ENCODE data around the gene SLX9.

DNA sequence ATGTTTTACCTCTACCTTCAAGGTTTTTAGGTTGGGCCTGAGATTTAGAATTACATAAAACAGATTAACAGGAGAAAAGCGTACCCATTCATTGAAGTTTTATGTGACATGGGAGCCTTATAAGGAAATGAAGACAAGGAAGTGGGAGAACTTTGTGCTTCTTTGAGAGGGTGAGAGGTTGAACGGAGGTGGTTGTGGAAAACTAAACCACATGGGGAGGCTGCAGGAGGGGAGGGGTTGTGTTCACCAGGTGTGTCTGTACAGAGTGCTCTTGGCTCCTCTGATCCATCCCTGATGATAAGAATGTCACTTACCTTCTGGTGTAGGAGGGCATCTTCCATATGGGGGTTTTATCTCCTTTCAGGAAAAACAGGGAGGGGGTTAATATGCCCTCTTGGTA, 2.7 kb downstream of the SLX9 start:
- TF ChIP-seq, protein P1, sequence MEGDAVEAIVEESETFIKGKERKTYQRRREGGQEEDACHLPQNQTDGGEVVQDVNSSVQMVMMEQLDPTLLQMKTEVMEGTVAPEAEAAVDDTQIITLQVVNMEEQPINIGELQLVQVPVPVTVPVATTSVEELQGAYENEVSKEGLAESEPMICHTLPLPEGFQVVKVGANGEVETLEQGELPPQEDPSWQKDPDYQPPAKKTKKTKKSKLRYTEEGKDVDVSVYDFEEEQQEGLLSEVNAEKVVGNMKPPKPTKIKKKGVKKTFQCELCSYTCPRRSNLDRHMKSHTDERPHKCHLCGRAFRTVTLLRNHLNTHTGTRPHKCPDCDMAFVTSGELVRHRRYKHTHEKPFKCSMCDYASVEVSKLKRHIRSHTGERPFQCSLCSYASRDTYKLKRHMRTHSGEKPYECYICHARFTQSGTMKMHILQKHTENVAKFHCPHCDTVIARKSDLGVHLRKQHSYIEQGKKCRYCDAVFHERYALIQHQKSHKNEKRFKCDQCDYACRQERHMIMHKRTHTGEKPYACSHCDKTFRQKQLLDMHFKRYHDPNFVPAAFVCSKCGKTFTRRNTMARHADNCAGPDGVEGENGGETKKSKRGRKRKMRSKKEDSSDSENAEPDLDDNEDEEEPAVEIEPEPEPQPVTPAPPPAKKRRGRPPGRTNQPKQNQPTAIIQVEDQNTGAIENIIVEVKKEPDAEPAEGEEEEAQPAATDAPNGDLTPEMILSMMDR (IDR thresholded peaks at IDR 0.05) = no peak
- TF ChIP-seq POLR2A (IDR thresholded peaks at IDR 0.05) = no peak
